HG03469 (cell line): ENCODE results near the gene BICC1.
A peak's percentile ranks its signal among the peaks of the same experiment; 100 is the strongest.

Source experiments
- ATAC-seq: cut with Tn5 transposase; IDR thresholded peaks from one replicate; pipeline ENCODE4 v1.9.1; 2021; ENCODE audit warnings: mild to moderate bottlenecking, moderate library complexity, moderate number of reproducible peaks; ENCODE audit not compliant: unreplicated experiment

Gene BICC1

DNA sequence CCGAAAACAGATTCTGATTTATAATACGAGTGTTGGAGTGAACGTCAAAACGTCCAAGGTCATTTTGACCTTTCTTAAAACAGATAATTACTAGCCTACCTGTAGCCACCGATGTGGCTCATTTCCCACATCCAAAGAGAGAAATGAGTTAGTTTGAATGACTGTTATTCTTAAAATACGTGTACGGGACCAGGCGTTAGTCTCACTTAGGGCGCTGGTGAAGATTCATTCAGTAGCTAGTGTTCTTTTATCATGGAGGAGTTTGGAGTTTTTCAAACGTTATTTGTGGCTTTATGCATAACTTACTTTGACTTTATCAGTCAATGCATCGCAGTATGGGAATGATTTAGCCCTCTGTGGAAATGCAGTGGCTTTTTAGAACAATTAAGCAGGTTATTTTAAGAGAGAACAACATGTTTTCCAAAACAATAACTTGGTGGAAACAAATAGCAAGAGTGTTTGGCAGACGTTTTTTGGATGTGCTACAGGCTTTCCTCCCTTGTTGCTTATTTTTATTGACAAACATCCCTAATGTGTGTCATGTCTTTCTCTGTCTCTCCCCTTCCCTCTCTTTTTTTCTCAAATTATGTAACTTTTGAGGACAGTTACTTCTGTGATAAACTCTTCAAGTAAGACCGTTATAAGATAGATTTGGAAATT is 1.6 kb downstream of the BICC1 start:
- ATAC-seq = no peak

GRCh38 chr10:58515291-58515941 is 2.7 kb downstream of the BICC1 start:
- ATAC-seq = no peak

- no peak for ATAC-seq
Measured at GRCh38 chr10:58516119-58516518, 3.4 kb downstream of the BICC1 start.

DNA sequence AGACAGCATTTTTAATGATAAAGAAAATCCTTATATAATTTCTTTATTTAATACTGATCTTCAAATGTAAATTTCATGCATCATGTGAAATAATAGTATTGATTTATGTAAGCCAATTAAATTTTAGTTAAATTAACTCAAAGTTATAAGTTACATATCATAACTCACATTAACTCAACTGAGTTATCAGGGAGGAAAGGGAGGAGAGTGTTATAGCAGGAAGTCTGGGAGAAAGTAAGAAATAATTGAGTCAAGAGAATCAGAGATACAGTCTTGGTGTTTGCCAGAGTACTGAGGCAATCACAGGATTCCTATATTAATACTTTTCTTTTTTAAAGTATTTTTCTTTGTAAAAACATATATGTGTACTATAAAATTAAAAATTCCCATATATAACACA is 4.0 kb downstream of the BICC1 start:
- no peak for ATAC-seq

GRCh38 chr10:58517081-58517480 is 4.4 kb downstream of the BICC1 start:
- ATAC-seq = no peak

DNA sequence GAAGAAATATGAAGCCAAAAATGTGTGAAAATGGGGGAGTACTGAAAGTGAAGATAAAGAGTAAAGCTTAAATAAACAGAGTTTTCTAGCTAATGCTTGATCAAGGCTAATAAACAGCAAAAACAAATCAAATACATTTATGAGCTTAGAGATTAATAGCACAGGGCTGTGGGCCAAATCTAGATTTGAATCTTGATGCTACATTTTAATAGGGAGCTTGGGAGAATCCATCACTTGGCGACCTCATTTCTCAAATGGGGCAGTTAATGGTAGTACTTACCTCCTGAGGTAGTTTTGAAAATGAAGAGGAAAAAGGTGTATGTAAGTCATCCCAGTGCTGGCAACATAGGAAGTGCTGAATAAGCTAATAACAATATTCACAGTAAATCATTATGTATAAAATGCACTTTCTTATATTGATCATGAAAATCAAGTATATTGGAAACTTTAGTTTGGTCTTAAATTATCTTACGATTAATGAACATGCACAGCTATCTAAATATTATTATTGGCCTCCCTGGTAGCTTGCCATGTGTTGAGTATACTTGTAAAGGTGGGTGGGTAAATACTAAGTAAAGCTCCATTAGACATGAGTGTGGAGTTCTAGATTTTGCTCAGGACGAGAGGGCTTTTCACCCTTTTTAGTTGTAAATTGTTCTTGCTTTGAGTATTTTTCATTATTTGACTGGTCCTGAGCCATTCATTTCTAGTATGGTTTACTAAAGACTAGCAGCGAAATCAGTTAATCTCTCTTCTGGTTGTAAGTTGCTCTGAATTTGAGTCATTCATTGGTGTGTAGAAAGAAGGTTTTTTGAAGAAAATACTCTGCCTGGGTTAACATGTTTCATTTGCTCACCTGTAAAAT is 5.1 kb downstream of the BICC1 start:
- ATAC-seq = no peak

DNA sequence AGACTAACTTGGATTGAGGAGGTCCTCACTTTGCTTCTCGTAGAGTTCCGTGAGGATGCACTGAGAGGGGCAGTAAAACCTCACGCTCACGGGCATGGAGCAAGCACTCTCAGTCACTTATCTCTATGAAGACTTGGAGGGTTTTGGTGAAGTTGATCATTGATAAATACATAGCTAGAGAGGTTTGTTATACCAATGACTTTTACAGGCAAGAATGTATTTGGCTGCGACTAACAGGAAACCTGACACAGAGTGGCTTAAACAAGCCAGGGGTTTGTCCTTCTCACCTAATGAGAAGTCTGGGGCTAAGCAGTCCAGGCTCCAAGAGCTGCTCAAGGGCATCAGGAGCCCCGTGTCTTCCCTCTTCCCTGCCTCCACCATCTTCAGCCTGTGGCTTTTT is 6.1 kb downstream of the BICC1 start:
- ATAC-seq = no peak

GRCh38 chr10:58529077-58529728 is 16.5 kb downstream of the BICC1 start:
- no peak for ATAC-seq

GRCh38 chr10:58531084-58531695 is 18.5 kb downstream of the BICC1 start:
- peak; percentile 97 for ATAC-seq

DNA sequence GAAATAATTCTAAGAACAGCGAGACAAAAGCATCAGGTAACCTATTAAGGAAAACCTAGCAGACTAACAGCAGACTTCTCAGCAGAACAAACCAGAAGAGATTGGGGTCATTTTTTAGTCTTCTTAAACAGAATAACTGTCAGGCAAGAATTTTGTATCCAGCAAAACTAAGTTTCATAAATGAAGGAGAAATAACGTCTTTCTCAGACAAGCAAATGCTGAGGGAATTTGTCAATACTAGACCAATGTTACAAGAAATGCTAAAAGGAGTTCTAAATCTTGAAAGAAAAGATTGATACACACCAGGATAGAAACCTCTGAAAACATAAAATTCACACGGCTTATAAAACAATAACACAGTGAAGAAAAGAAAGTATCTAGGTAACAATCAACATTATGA is 22.6 kb downstream of the BICC1 start:
- ATAC-seq = no peak

- no peak for ATAC-seq
Measured at GRCh38 chr10:58543141-58543540, 30.5 kb downstream of the BICC1 start.

DNA sequence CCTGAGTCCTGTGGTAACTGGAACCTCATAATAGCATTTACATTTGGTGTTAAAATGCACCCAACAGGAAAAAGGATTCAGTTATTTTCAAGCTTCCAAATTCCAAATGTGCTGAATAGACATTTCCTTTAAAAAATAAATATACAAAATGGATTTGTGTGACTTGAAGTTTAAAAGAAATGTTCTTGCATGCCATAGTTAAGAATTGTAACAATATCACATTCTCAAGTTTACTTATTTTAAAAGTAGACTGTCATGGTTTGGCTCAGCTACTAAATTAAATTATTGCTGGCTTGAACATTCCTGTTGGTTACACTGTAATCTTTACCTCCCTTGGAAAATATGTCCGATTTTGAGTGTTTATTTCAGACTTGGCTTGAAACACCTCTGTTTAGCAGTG is 31.5 kb downstream of the BICC1 start:
- no peak for ATAC-seq

DNA sequence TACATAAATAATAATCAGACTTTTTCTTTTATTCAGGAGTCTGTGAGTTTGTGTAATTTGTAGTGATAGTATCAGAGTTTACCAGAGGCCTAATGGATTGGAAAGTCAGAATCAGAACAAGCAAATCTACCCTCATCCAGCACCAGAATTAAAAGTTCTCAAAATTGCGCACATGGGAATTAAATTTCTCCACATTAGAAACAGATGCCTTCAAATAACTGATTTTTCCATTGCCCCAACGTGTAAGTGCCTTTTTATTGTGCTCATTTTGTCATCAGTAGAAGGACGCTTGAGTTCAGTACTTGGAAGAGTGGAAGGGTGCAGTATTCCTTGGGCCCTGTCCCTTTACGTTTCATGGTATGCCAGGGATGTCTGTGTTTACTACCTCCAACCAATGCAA is 32.8 kb downstream of the BICC1 start:
- ATAC-seq = no peak

- no peak for ATAC-seq
Measured at GRCh38 chr10:58546137-58546536, 33.5 kb downstream of the BICC1 start.

DNA sequence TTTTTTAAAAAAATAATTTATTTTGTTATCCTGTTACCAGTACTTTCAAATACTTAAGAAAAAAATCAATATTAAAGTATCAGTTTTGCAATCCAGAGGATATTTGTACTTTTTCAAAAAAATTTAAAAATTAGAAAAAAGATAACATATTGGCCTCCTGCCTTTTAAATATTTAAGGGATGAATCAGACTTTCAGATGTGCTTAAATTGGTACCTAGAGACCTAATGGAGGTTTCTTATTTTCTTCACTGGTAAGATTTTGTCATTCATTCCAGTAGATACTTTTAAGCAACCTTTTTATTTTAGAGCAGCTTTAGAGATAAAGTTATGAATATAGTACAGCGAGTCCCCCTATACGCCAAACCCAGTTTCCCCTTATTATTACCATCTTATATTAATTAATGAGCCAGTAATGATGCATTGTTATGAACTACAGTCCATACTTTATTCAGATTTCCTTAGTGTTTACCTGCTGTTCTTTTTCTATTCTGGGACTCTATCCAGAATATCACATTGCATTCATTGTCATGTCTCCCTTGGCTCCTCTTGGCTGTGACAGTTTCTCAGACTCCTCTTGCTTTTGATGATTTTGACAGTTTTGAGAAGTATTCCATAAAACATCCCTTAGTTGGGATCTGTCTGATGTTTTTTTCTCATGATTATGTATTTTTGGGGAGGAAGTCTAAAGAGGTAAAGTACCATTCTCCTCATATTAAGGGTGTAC is 34.2 kb downstream of the BICC1 start:
- ATAC-seq = no peak

DNA sequence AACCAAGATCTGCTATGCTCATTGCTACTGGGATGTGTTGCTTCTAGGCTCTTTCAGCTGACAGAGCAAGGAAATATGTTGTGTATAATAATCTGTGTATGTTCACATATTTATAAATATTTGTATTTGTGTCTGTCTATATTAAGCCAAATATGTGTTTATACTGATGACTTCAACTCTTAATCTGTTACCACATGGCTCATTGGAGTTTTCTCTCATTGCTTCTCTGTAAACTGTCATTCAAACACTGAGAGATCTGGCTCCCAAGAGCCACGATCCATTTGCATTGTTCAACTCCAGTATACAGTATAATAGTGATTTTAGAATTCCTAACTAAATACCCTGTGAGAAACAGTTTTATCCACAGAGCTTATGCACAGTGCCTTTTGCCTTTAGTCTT is 35.3 kb downstream of the BICC1 start:
- ATAC-seq = no peak

DNA sequence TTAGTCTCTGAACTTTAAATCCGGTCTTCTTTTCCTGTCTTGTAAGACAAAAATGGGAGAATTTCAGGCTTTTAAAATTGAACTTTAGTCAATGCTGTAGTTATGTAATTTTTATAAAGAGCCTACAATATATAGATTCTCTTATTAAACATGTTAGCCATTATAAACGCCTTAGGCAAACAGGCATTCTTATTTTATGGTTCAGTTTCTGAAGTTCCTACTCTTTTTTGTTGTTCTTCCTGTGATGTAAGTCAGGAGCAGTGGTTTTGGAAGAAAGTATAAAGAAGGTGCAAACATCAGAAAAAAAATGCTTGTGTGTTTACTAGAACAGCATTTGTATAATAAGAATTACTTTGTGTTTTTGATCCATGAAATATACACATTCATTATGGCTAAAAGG is 41.6 kb downstream of the BICC1 start:
- ATAC-seq = no peak

GRCh38 chr10:58555170-58555929 is 42.7 kb downstream of the BICC1 start:
- no peak for ATAC-seq

- ATAC-seq = no peak
Measured at GRCh38 chr10:58555930-58556311, 43.2 kb downstream of the BICC1 start.
